ENCODE results near the gene ZNF512B.

DNA sequence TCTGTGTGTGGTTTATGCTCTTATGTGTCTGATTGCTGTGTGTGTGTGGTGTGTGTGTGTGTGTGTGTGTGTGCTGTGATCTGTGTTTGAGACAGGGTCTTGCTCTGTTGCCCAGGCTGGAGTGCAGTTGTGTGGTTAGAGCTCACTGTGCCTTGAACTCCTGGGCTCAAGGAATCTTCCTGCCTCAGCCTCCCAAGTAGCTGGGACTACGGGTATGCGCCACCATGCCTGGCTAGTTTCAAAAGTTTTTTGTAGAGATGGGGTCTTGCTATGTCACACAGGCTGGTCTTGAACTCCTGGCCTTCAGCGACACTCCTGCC lies 3.4 kb upstream of the ZNF512B start:
- TF ChIP-seq, protein P1, sequence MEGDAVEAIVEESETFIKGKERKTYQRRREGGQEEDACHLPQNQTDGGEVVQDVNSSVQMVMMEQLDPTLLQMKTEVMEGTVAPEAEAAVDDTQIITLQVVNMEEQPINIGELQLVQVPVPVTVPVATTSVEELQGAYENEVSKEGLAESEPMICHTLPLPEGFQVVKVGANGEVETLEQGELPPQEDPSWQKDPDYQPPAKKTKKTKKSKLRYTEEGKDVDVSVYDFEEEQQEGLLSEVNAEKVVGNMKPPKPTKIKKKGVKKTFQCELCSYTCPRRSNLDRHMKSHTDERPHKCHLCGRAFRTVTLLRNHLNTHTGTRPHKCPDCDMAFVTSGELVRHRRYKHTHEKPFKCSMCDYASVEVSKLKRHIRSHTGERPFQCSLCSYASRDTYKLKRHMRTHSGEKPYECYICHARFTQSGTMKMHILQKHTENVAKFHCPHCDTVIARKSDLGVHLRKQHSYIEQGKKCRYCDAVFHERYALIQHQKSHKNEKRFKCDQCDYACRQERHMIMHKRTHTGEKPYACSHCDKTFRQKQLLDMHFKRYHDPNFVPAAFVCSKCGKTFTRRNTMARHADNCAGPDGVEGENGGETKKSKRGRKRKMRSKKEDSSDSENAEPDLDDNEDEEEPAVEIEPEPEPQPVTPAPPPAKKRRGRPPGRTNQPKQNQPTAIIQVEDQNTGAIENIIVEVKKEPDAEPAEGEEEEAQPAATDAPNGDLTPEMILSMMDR (conservative IDR thresholded peaks at IDR 0.05; ENCODE audit: low read length) = no peak
- TF ChIP-seq EZH2phosphoT487 (IDR thresholded peaks at IDR 0.05; ENCODE audit: borderline replicate concordance) = no peak

Measured in Loucy (cell line).